B cell (primary cell): ENCODE data around the gene NT5M.

Experiments
- CTCF ChIP-seq: fragments of 200-600 bp; IDR thresholded peaks from one replicate; pipeline ENCODE4 v1.8.0; 2022; ENCODE audit warnings: antibody characterized with exemption, mild to moderate bottlenecking
- EZH2 ChIP-seq: IDR thresholded peaks from 2 replicates; pipeline ENCODE4 v1.6.1; 2012; ENCODE audit warnings: borderline replicate concordance, low read depth, mild to moderate bottlenecking, moderate library complexity, low read length; ENCODE audit not compliant: insufficient read depth, poor library complexity, severe bottlenecking

GRCh38 chr17:17363638-17364337 lies 60.6 kb downstream of the NT5M start:
- no peak for TF ChIP-seq CTCF
- TF ChIP-seq EZH2, result no peak
